Fibroblast of the aortic adventitia (primary cell): ENCODE measurements around the gene SDK2. TPM values are rescaled to one million over a fixed set of nuclear protein-coding genes. Genes with fewer than 3 reads are reported as not detected.
"Not testable (repeated sequence)": the region's sequence is repeated elsewhere in the genome, so short reads cannot be mapped to it uniquely, and the experiment has no call there.

ENCODE experiments used
- DNase-seq: peaks from one replicate; pipeline ENCODE4 v3.0.0-alpha.2; 2010; ENCODE audit warnings: low read depth
- H3K4me3 ChIP-seq: 2 replicates; pipeline ENCODE4 v1.5.1; 2011; ENCODE audit warnings: low read depth, mild to moderate bottlenecking, control low read depth, low read length, moderate library complexity
- total RNA-seq: library from RNA; depleted of rRNA; stranded (reverse); fragments of >200 nt; gene quantifications from 2 replicates; pipeline ENCODE4 v1.2.3, GENCODE V29; 2012; ENCODE audit warnings: low replicate concordance
- TF ChIP-seq, protein P1 (sequence below): IDR thresholded peaks from 2 replicates; pipeline ENCODE4 v1.5.1; 2011; ENCODE audit warnings: mild to moderate bottlenecking, low read length, control low read depth, inconsistent platforms; ENCODE audit not compliant: insufficient read depth

Gene SDK2
- total RNA-seq, 1 donor = not detected

DNA sequence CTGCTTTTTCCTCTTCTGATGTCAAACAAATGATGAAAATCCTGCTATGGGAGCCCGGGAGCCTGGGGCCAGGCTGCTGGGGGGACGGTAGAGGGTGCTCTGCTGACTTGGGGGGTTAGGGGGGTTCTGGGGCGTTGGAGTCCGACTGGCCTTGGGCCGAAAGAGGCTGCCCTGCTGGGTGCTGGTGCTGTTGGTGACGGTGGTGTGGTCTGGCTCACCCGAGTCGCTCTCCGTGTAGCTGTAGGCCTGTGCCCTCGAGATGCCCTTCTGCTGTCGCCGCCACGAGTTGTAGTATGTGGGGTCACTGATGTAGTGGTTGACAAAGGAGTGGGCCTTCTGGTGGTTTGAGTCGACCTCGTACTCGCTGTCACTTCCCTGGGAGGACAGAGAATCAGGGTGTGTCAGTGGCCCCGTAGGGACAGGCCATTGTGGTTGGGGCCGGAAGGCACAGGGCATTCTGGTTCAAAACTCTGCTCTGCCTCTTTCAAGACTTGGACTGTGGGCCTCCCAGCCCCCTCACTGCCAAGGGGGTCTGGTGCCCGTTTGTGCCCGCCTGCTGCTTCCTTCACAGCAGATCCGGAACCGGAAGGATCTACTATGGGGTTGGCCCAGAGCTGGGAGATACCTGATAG lies 305.6 kb downstream of the SDK2 start:
- H3K4me3 ChIP-seq = no peak overlapping the region
- no peak for DNase-seq
- TF ChIP-seq, protein P1, sequence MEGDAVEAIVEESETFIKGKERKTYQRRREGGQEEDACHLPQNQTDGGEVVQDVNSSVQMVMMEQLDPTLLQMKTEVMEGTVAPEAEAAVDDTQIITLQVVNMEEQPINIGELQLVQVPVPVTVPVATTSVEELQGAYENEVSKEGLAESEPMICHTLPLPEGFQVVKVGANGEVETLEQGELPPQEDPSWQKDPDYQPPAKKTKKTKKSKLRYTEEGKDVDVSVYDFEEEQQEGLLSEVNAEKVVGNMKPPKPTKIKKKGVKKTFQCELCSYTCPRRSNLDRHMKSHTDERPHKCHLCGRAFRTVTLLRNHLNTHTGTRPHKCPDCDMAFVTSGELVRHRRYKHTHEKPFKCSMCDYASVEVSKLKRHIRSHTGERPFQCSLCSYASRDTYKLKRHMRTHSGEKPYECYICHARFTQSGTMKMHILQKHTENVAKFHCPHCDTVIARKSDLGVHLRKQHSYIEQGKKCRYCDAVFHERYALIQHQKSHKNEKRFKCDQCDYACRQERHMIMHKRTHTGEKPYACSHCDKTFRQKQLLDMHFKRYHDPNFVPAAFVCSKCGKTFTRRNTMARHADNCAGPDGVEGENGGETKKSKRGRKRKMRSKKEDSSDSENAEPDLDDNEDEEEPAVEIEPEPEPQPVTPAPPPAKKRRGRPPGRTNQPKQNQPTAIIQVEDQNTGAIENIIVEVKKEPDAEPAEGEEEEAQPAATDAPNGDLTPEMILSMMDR = no peak

DNA sequence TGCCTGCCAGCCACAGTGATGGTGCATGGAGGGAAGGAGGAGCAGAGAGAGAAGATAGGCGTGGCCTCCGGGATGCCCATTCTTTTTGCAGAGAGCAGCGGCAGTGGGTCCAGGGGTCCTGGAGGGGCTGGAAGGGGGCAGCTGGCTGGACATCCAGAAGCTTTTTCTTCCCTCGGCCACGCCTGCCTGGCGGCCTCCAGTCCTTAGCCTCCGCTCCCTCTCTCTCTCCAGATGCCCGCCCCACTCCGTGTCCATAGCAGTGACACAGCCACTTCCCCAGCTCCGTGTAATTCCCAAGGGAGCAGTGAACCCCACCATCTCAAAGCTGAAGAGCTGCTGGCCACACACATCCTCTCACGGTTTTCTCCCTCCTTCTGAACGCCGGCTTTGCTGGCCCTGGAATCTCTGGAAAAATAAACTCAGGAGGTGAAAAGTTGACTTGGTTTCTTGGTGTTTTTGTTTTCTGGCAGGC lies 306.2 kb downstream of the SDK2 start:
- peak; percentile 48 for DNase-seq
- no peak overlapping the region for H3K4me3 ChIP-seq
- TF ChIP-seq, protein P1 = no peak

DNA sequence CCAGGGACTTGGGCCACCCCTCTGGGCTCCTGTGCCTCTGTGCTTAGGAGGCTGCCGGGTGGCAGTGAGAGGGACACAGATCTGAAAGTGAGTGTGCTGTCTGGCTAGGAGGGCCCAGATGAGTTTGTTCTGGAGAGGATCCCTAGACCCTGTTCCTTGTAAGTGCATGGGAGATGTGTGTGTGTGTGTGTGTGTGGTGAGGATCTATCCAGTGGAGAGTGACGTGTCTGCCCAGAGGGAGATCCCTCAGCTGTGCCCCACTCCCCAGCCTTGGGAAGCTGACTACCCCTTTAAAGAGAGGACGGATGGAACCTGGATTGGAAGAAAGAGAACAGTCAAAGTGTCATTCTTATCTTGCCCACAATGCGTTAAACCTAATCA lies 306.9 kb downstream of the SDK2 start:
- no peak overlapping the region for H3K4me3 ChIP-seq
- TF ChIP-seq, protein P1 = no peak
- no peak for DNase-seq

DNA sequence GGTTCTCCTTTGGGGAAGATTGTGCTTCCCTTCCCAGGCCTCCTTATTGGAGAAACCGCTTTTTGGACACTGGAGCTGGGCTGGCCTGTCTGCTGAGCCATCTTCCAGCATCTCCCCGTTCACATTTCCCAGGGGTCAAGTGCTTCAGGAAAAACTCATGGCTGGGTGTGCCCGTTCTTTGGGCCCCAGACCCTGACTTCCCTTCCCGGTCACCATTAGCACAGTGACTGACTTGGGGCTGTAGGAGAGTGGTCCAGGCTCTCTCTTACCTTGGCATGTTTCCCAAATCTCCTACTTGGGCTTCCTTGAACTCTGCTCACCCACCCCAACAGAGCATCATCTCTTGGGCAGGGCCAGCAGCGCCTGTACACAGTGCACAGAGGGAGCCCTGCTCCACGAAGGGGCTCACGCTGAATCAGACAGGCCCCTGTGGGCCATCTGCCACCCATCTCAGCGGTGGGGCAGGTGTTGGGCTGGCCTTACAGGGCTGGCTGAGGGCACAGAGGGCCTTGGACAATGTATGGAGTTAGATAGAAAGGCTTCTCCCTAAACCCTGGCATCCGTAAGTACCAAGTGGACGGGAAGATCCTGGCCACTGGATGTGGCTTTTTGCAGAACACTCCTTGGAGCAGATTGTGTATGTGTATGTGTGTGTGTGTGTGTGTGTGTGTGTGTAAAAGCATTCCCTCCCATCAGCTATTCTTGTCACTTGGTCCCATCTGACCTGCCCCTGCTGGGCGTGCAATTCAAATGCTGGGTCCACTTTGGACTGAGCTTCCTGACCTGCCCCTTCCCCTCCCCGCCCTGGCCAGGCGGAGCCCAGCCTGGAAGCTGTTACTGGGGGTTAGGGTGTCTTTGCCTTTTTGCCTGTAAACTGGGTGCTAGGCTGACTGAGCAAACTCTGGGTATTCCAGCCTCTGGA lies 307.6 kb downstream of the SDK2 start:
- no peak for DNase-seq
- no peak overlapping the region for H3K4me3 ChIP-seq
- TF ChIP-seq, protein P1 = no peak

DNA sequence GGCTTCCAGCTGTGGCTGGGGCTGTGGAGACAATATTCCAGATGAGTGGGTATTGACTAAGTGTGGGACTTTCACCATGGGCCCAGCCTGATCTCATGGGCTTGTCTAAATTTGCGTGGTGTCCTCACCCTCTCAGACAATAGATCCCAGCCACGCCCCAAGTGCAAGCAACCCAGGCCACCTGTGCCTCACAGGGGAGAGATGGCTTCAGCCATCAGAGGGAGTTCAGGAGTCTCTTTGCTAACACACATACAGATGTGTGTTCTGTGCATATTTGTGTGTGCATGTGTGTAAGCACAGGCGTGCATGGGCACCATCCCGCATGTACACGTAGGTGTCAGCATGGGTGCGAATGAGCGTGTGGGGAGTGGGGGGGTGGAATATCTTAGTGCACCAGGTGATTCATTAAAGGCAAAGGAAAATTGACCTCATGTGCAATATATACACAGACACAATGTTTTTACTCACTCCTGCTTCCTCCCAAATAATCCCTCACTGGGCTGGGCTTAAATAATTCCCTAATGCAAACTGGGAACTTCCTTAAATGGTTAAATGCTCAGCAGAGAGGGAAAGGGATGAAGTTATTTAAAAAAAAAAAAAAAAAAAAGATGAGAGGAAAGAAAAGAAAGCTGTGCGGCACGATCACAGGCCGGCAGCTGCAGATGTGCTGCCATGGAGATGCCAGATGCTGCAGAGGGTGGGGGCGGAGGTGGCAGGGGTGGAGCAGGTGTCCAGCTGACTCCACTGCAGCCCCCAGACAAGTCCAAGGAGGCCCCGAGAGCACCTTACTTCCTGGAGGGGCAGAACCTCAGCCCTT lies 308.4 kb downstream of the SDK2 start:
- DNase-seq = no peak
- no peak overlapping the region for H3K4me3 ChIP-seq
- TF ChIP-seq, protein P1 = no peak

DNA sequence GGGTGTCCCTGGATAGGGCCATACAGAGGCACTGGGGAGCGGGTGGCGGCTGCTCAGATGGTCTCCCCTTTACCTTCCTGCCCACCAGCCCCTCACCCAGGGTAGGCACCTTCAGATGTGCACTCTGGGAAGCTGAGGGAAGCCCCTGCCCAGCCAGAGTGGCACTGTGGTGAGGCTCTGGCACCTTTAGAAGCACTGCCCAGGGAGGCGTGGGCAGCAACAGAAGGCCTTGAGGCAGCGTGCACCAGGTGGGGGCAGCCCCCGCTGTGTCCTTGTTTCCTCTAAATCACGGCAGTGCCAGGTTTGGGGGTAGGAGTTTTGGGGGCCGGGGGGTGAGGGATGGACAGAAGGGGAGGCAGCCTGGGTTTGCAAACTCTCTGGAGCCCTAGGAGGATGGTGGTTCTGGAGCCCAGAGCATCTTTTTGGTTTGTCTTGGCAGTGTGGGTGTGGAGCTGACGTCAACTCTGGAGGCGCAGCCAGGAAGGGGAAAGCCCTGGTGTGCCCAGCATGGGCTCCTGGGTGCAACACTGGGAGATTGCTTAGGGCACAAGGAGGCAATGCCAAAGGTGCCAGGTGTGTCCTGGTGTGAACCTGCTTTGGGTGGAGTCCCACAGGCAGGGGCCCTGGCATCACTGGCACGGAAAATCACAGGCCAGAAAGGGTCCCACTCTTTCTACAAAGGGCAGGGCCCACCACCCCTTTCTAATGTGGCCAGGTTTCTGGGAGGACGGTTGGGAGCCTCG lies 309.3 kb downstream of the SDK2 start:
- no peak for DNase-seq
- H3K4me3 ChIP-seq = no peak overlapping the region
- TF ChIP-seq, protein P1 = no peak

DNA sequence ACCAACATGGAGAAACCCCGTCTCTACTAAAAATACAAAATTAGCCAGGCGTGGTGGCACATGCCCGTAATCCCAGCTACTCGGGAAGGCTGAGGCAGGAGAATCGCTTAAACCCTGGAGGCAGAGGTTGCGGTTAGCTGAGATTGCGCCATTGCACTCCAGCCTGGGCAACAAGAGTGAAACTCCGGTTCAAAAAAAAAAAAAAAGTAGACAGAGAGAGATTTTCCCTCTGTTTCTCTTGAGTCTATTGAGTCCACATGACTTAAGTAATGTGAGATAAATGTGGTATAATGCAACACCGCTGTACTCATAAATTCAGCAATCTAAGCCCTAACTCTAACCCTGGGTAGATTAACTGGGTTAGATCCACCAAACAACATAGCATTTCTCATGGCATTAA lies 310.8 kb downstream of the SDK2 start:
- H3K4me3 ChIP-seq = not testable (repeated sequence)
- peak; percentile 64 for DNase-seq
